GM12865 (cell line): ENCODE data around the gene PITPNM1.

Experiments used
- DNase-seq: peaks from one replicate; pipeline ENCODE4 v3.0.0; 2010; ENCODE audit warnings: low read depth
- H3K4me3 ChIP-seq: 2 replicates; pipeline ENCODE4 v1.5.1; 2011; ENCODE audit warnings: mild to moderate bottlenecking, low read depth, low read length, control low read depth
- CTCF ChIP-seq: IDR thresholded peaks from 2 replicates; pipeline ENCODE4 v1.5.1; 2011; ENCODE audit warnings: low read length, control low read depth, low read depth, inconsistent platforms; ENCODE audit not compliant: insufficient read depth; ENCODE audit errors: missing control alignments

PITPNM1 gene

GRCh38 chr11:67534070-67534679 is 29.0 kb upstream of the PITPNM1 start:
- TF ChIP-seq CTCF = no peak
- DNase-seq = no peak
- H3K4me3 ChIP-seq = no peak overlapping the region

GRCh38 chr11:67532889-67533288 is 27.7 kb upstream of the PITPNM1 start:
- no peak overlapping the region for H3K4me3 ChIP-seq
- TF ChIP-seq CTCF = no peak
- no peak for DNase-seq

GRCh38 chr11:67530282-67530592 is 25.1 kb upstream of the PITPNM1 start:
- no peak overlapping the region for H3K4me3 ChIP-seq
- DNase-seq = no peak
- no peak for TF ChIP-seq CTCF

- no peak for DNase-seq
- H3K4me3 ChIP-seq = no peak overlapping the region
- TF ChIP-seq CTCF = no peak
Observed at GRCh38 chr11:67528376-67528775, 23.2 kb upstream of the PITPNM1 start.

- H3K4me3 ChIP-seq = no peak overlapping the region
- no peak for TF ChIP-seq CTCF
- DNase-seq = no peak
Observed at GRCh38 chr11:67525275-67525976, 20.3 kb upstream of the PITPNM1 start.

- no peak overlapping the region for H3K4me3 ChIP-seq
- no peak for TF ChIP-seq CTCF
- no peak for DNase-seq
Observed at GRCh38 chr11:67524480-67524808, 19.3 kb upstream of the PITPNM1 start.
